Stimulated activated CD8-positive, alpha-beta memory T cell treated with anti-CD3 and anti-CD28 coated beads, Interleukin-4, amount 100 ng/mL, for 48 hours (primary cell): ENCODE results near the gene TSNAX.
"Not testable (repeated sequence)": the region's sequence is repeated elsewhere in the genome, so short reads cannot be mapped to it uniquely, and the experiment has no call there.

Source experiments
- DNase-seq: peaks from one replicate; pipeline ENCODE4 v3.0.0-alpha.2; 2020

Gene TSNAX, protein sequence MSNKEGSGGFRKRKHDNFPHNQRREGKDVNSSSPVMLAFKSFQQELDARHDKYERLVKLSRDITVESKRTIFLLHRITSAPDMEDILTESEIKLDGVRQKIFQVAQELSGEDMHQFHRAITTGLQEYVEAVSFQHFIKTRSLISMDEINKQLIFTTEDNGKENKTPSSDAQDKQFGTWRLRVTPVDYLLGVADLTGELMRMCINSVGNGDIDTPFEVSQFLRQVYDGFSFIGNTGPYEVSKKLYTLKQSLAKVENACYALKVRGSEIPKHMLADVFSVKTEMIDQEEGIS

DNA sequence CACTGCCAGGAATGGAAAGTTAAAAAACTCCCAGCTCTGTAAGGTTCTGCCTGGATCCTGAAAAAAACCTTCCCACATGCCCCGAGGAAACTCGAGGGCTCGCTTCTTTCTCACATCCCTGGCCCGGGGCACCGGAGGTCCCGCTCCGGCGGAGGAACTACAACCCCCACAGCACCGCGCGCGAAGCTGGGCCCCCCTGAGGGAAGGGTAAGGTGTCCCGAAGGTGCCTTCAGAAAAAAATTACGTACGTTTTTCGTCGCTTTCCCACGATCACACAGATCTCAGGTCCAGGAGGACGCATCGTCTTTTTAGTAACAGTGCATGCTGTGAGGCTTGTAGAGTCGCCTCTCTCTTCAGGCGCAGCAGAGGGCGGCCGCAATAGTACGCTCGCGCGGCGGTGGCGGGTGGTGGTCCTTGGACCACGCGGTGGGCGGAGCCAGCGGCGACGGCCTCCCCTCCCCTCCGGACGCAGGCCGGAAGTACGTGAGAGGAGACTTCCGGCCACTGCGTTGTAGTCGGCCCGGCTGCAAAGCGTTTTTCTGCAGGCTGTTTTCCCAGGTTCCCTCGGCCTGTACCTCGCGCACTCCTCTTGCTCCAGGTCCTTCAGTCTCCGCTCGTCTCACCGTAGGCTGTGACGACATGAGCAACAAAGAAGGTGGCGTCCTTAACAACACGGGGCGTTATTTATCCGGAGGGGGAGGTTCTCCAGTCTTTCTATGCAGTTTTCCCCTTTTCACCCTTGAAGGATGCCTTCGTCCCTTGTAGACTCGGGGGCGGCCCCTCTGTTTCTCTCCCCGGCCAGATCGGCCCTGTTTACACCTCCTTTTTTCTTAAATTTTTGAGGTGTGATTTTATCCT lies at the start of gene TSNAX:
Gene TSNAX, plus strand, starts transcription at position 498 of the 858 bp plus-strand sequence. Its CDS starts 142 bp downstream, at position 640.
- DNase-seq = peak; percentile 92

DNA sequence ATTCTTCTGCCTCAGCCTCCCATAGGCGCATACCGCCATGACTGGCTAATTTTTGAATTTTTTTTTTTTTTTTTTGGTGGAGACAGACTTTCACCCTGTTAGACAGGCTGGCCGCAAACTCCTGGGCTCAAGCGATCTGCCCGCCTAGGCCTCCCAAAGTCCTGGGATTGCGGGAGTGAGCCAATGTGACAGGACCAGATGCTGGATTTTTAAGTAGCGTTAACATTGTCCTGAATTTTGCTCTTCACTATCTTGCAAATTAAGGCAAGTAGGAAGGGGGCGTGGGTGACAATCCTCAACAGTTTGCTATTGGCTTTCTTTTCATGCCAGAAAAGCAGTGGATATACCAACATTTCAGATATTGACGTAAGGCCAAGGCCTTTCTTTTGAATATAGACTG lies 49.7 kb upstream of the TSNAX start:
- DNase-seq = no peak

DNA sequence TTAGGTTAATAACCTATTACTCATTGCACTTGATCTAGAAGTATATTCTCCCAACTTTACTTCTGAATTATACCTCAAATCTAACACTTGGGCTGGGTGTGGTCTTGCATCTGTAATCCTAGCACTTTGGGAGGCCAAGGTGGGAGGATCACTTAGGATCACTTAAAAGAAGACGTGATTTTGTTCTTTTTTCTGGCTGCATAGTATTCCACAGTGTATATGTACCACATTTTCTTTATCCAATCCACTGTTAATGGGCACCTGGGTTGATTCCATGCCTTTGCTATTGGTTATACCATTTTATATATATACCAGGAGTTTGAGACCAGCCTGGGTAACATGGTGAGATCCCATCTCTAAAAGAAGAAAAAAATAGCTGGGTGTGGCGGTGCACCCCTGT lies 48.5 kb upstream of the TSNAX start:
- DNase-seq = no peak

DNA sequence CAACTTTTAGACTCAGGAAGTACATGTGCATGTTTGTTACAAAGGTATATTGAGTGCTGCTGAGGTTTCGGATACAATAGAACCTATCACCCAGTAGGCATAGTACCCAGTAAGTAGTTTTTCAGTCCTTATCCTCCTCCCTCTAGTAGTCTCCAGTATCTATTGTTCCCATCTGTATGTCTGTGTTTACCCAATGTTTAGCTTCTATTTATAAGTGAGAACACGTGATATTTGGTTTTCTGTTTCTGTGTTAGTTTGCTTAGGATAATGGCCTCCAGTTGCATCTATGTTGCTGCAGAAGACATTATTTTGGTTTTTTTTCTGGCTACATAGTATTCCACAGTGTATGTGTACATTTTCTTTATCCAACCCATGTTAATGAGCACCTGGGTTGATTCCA lies 47.2 kb upstream of the TSNAX start:
- DNase-seq = no peak

DNA sequence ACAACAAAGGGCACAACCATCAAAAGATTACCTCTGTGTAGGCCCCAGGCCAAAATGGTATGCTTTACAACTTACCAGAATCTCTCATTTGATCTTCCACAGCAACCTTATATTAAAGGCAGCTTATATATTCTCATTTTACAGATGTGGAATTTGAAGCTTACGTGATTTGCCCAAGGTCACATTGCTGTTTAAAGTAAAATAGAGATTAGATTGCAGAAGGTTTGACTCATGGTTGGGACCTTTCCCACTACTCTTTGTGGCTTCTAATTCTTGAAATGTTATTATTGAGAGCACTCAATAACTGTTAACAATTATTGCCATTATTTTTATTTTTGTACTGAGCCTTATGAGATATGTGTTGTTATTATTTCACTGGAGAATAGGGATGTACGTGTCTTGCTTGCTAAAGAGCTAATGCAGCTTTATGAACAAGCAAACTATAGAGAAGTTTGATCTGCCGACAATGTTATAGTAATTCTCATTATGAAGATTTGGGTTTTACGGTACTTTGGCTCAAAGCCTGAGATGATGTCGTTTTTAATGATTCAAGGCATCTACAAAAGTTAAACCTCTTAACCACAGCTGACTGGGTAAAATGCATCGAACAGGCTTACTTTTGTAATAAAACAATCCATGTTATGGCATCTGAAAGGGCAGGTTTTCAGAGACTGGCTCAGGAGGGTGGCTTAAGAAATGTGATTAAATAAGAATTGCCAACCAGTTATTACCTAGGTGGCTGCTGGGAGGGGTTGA lies 43.3 kb upstream of the TSNAX start:
- no peak for DNase-seq

DNA sequence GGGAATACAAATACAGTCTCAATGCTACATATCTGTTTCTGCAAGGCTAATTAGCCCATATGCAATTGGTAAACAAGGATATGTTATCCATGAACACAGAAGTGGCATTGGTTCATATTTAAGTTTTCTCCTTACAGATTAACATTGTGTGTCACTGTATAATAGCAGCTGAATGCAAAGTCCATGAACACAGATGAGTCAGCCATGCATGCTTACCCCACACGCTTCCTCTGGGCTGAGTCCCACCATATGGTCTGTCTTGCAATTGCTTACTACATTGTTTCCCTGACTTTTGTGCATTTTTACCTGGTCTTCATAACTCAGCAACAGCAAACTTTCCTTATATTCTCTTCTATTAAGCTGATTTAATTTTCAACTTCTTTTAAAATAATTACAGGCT lies 41.5 kb upstream of the TSNAX start:
- no peak for DNase-seq

DNA sequence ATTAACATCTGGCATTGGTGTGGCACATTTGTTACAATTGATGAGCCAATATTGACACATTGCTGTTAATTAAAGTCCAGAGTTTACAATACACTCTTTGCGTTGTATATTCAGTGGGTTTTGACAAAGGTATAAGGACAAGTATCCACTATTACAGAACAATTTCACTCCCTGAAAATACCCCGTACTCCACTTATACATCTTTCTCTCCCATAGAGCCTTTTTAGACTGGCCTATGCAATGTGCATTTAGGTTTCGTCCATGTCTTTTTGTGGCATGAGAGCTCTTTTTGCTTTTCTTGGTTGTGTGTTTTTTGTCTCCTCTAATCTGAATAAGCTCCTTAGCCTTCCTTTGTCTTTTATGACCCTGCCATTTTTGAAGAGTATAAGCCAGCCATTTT lies 40.6 kb upstream of the TSNAX start:
- DNase-seq = no peak

DNA sequence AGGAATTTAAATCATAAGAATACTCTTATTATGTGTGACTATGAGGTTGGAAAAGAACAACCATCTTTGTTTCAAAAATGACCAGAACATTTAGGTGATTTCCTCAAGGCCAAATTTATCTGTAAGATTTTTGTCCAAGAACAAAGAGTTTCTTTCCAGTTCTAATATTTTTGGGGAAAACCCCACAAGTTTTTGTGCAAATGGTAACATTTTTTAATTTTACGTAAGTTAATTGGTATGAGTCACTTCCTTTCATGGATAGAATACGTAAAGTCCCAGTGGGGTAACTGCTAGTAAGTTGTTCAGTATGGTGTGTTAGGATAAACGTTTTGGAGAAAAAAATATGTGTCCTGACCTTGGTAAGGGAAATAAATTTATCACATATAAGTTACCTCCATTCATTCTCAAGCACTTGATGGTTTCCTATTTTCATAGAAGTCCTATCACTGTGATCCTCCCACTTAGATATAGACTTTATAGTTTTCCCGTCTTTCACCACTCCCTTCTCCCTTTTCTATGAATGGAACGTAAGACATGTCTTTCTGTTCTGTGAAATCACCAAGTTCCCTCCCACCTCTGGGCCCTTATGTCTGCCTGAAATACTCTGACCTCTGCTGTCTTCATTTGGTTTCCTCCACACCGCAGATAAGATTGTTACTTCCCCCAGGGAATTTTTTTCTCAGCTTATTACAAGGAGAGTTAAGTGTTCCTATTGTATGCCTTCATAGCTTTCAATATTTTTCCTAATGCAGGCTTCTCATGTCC lies 34.9 kb upstream of the TSNAX start:
- DNase-seq = no peak

DNA sequence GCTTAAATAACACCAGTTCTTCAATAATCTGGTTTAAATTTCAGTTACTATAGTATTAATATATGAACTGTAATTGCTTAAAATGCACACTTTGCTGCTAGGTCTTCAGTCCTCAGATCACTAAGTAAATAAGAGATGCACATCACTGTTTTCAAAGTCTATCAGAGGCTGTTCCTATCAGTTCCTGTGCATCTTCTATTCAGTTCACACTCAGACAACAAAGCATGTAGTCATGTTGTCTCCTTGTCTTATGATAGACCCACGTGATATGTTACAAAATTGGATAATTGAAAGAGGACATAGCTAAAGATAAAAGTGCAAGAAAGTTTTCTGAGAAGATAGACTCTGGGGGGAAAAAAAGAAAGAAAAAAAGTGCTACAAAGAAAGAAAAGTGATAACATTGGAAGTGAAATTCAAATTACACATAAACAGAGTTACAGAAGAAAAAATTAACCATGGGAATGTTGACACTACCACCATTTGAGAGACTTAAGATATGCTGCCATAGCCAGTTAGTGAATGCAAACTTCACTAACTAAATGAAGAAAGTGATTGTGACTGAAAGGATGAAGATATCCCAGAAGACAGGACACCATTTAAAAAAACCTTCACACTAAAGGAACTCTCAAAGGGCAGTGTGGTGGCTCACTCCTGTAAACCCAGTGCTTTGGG lies 33.9 kb upstream of the TSNAX start:
- no peak for DNase-seq

DNA sequence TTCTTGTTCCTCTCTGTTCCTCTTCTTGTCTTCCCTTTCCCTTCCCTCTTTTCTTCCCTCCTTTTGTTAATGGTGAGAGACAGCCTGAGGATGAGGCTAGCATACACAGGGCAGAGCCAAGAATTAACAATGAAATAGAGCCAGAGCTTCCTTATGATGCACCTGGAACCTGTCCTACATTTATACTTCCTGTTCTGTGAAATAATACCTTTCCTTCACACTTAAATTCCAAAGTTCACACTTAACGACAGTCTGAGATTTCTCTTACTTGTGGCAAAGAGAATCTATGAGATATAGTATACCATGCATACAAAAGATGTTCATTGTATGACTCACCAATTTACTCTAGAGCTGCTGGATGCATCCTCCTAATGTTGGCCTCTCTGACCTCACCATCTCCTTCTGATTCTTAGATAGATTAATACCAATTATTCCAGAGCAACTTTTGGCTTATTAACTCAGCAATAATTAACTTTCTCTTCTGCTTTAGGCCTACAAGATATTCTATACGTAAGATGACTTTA lies 30.8 kb upstream of the TSNAX start:
- no peak for DNase-seq

DNA sequence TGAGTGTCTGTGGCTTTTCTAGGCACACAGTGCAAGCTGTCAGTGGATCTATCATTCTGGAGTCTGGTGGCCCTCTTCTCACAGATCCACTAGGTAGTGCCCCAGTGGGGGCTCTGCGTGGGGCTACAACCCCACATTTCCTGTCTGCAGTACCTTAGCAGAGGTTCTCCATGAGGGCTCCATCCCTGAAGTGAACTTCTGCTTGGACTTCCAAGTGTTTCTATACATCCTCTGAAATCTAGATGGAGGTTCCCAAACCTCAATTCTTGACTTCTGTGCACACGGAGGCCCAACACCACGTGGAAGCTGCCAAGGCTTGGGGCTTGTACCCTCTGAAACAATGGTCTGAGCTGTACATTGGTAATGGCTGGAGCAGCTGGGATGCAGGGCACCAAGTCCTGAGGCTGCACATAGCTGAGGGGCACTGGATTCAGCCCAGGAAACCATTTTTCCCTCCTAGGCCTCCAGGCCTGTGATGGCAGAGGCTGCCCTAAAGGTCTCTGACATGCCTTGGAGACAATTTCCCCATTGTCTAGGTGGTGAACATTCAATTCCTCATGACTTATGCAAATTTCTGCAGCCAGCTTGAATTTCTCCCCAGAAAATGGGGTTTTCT lies 29.2 kb upstream of the TSNAX start:
- no peak for DNase-seq

DNA sequence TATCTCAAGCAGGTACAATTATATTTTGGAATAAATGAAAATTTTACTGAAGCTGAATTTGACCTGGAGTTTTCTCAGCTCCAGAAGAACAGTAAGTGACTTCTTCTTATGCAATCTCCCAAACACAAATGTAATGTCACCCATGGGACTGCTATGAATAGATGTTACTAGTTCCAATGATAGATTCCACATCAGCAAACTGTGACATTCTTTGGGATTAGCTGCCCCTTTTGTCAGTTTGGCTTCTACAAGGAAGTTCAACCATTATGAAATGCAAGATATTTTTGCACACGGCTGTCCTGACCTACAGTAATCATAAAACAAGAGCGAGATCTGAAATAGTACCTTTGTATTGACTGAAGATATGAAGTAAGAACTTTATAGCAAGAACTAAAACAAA lies 27.8 kb upstream of the TSNAX start:
- no peak for DNase-seq

DNA sequence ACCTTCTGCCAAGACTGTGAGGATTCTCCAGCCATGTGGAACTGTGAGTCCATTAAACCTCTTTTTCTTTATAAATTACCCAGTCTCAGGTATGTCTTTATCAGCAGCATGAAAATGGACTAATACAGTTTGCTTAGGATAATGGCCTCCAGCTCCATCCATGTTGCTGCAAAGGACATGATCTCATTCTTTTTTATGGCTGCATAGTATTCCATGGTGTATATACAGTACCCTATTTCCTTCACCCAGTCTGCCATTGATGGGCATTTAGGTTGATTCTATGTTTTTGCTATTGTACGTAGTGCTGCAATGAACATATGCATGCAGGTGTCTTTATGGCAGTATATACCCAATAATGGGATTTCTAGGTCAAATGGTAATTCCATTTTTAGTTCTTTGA lies 25.3 kb upstream of the TSNAX start:
- DNase-seq = not testable (repeated sequence)

DNA sequence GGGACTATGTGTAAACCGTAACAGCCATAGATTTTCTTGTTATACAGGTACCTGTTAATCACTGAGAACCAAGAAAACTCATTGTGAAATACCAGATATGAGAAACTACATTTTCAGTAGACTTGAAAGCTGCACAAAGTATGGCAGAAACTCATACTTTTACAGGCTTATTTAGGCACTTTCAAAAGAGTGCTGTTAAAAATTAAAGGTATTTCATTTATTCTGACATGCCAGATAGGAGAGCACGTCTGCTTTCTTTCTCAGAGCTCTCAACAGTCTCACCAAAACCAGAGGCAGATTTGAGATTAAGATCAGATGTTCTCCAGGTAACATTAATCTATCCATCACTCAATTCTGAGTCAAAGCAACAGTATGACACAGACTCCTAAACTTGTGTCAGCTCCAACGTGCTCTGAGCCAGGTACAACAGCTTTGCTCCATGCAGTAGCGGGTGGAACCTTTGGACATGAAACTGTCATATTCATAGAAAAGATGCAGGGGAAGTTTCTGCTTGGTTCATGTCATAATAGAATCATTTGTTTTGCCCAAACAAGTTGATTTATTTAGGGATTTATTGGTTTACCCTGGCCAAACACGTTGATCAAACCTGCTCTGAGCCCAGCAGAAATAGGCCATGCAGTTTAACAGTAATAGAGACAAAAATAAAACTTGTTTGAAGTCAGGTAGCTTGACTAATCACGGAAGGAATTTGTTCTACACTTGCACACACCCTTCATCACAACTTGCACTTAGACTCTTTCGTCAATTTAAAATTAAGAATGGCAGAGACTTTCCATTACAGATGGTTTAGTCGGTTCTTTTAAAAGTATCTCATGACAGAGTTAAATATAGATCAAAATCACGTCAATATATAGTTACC lies 20.8 kb upstream of the TSNAX start:
- DNase-seq = no peak

DNA sequence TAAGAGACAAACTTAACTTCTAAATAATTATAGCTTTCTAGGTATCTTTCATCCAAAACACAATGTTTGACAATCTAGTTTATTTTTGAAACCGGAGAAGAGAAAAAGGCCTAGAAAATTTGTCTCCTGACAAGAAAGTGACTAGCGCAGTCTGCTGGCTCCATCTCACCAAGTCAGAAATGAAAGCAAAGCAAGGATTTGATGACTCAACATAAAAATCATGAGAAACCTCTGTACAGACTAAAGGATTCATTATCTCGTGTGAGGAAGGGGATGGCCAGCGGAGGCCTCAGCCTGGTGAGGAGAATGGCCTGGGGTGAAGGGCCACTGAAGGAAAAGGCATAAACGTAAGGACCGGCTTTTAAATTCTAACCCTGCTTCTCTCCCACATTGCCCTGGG lies 20.0 kb upstream of the TSNAX start:
- DNase-seq = no peak

DNA sequence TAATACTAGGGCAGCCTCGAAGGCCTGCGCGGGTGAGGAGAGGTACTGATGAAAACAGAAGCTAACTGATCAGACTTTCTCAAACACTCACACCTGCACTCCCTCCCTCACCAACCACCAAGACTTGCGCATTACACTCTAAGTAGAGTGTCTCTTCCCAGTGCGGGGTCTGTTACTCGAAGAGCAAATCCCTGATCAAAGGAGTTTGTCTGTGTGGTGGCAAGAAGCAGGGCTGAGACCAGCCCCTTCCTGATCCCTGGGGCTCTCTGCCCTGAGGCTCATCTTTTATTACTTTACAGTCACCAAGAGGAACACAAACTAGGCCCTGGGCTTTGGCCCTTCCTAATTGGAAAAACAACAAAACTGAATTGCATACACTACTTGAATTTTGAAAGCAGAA lies 19.5 kb upstream of the TSNAX start:
- DNase-seq = no peak

DNA sequence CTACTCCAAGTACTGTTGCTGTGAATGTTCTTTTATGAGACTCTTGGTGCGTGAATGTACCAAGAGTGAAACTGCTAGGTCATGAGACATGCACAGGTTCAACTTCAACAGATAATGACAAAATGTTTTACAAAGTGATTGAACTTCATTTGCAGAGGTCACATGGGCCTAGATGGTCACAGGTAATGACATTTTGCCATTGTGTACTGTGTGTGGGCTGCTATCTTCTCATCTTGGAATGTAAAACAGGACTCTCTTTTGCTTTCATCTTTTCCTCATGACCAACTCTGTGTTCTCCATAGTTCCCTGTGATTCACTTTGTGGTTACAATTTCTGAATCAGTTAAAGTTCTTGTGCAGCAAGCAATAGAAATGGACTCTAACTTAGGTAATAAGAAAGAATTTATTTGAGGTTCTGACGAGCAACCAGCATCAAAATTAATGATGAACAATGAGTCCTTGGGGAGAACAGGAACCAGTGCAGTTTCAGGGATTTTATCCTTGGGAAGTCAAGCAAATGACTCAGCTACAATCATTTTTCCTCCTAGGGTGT lies 16.2 kb upstream of the TSNAX start:
- no peak for DNase-seq

DNA sequence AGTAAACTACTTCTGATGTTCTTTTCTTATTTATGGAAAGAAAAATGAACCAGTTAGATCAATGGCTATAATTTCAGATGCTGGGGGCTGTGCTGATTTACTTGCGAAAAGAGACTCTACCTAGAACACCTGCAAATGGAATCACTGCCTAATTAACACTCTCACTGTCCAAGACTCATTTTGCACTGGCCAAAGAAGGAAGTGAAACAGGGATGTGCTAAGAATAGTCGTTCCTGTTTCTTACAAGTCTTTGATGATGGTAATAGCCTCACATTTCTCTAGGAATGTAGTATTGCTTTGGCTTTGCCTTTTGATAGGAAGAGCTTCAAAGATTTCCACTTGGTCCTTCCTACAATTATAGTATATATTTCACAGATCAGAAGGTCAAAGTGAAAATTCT lies 12.7 kb upstream of the TSNAX start:
- no peak for DNase-seq

DNA sequence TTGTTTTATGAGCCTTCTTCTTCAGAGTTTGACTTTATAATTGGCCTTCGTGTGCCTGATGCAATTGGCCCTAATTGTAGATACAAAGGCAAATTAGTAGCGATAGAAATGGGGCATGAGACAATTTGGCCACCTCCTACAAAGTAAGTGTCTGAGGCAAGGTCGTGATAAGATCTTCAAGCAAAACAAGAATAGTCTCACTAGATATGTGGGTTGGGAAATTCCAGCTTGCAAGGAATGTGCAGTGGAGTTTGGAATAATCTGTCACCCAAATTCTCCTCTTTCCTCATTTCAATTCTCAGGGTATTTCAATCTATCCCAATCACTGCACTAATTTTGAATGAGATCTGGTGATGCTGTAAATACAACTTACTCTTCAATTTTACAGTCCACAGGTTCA lies 11.4 kb upstream of the TSNAX start:
- no peak for DNase-seq

DNA sequence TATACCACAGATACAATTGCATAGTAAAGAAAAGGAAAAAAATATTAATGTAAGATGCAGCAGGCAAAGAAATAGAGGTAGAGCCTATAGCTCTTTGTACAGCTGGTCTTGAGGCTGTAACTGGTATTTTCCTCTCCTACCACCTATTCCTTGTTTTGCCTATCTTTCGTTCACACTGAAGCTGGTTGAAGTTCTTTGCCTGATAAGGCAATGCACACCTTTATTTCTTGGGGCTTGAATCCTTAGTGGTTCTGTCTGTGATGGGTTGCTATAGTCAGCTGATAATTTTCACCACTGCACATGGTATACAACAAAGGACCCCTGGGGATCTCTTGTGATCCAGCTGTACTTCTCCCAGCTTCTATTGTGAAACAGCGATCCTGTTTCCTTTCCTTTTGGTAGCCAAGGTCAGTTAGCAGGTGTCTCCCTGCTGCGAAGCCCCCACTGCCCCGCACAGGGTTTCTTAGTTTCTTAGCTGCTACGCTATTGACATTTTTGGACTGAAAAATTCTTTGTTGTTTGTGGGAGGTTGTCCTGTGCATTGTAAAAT lies 9.9 kb upstream of the TSNAX start:
- no peak for DNase-seq
